ENCODE data around the gene RPL18.

DNA sequence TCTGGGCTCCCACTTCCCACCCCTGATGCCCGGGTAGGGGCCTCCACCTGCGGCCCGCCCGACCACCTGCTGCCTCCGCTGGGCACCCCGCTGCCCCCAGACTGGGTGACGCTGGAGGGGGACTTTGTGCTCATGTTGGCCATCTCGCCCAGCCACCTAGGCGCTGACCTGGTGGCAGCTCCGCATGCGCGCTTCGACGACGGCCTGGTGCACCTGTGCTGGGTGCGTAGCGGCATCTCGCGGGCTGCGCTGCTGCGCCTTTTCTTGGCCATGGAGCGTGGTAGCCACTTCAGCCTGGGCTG, 10.3 kb upstream of the RPL18 start:
- TF ChIP-seq POLR2AphosphoS5 (IDR thresholded peaks at IDR 0.05; ENCODE audit: low read depth, low read length): no peak
- no peak for TF ChIP-seq SIN3A (IDR thresholded peaks at IDR 0.05; ENCODE audit: borderline replicate concordance, insufficient read depth, low read length)
- TF ChIP-seq, protein P1, sequence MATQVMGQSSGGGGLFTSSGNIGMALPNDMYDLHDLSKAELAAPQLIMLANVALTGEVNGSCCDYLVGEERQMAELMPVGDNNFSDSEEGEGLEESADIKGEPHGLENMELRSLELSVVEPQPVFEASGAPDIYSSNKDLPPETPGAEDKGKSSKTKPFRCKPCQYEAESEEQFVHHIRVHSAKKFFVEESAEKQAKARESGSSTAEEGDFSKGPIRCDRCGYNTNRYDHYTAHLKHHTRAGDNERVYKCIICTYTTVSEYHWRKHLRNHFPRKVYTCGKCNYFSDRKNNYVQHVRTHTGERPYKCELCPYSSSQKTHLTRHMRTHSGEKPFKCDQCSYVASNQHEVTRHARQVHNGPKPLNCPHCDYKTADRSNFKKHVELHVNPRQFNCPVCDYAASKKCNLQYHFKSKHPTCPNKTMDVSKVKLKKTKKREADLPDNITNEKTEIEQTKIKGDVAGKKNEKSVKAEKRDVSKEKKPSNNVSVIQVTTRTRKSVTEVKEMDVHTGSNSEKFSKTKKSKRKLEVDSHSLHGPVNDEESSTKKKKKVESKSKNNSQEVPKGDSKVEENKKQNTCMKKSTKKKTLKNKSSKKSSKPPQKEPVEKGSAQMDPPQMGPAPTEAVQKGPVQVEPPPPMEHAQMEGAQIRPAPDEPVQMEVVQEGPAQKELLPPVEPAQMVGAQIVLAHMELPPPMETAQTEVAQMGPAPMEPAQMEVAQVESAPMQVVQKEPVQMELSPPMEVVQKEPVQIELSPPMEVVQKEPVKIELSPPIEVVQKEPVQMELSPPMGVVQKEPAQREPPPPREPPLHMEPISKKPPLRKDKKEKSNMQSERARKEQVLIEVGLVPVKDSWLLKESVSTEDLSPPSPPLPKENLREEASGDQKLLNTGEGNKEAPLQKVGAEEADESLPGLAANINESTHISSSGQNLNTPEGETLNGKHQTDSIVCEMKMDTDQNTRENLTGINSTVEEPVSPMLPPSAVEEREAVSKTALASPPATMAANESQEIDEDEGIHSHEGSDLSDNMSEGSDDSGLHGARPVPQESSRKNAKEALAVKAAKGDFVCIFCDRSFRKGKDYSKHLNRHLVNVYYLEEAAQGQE (IDR thresholded peaks at IDR 0.05; ENCODE audit: insufficient read depth in 1 of 2, low read depth in 2 of 2, low read length in 2 of 2): no peak
- TF ChIP-seq TAF1 (IDR thresholded peaks at IDR 0.05; ENCODE audit: borderline replicate concordance, insufficient read depth, low read length): no peak
